OCI-LY3 (cell line): ENCODE measurements around the gene UBASH3A.

ENCODE experiments used
- CTCF ChIP-seq: fragments of 200-600, 300-600 bp; sonication (generic); IDR thresholded peaks from 2 replicates; pipeline ENCODE4 v1.5.1; 2014; ENCODE audit warnings: antibody characterized with exemption, low read length, low read depth
- EZH2phosphoT487 ChIP-seq: fragments of 200-600 bp; shearing (Covaris generic); IDR thresholded peaks from 2 replicates; pipeline ENCODE4 v1.6.1; 2018; ENCODE audit warnings: antibody characterized with exemption, mixed run types, low read depth

DNA sequence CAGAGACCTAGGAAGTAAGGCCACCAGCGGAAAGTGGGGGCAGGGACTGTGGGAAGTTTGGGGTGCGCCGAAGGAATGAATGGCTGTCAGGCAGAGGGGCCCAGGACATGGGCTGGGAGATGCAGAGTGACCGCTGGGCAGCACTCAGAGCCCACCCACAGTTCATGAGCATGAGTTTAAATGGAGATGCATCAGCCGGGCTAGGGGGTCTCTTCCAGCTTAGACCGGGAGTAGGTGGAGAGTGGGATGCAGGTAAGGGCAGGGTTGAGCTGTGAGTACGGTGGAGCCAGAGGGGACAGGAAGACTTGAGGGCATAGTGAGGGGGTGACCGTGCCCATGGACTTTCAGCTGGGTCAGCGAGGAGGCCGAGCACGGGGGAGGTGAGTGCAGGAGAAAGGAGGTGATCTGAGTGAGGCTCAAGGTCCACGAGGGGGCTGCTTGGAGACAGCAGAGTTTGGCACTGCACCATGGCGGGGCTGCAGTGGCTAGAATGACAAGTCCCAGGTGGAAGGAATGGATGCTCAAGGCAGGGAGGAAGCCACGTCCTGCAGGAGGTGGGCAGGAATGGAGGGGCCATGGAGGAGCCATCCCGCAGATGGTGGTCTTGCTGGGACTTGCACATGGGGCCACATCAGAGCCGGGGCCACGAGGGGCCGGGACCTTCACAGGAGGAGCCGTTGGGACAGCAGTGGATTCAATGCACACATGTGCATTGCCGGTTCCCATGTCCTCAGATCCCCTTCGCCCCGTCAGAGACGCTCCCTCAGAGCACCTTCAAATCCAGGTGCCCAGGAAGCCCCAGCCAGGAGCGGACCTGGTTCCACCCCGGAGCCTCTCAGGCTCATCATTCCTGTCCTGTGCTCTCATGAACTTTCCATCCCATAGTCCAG lies 34.9 kb downstream of the UBASH3A start:
- TF ChIP-seq CTCF (no peak), EZH2phosphoT487 (no peak)
